Lower leg skin (tissue), 3 donors: ENCODE data around the gene SLIT3.

Experiments used
- POLR2A ChIP-seq, 2 donors: fragments of 450-650 bp; IDR thresholded peaks; one replicate each; pipeline ENCODE4 v1.6.1; 2016 to 2017; ENCODE audit warnings: antibody characterized with exemption in 2 of 2, mild to moderate bottlenecking in 1 of 2, moderate library complexity in 1 of 2
- TF ChIP-seq, protein P1 (sequence below), 3 donors: fragments of 450-650 bp; IDR thresholded peaks; one replicate each; pipeline ENCODE4 v1.5.1; 2016; ENCODE audit warnings: antibody characterized with exemption in 3 of 3, mild to moderate bottlenecking in 3 of 3, moderate library complexity in 2 of 3

- TF ChIP-seq, protein P1, sequence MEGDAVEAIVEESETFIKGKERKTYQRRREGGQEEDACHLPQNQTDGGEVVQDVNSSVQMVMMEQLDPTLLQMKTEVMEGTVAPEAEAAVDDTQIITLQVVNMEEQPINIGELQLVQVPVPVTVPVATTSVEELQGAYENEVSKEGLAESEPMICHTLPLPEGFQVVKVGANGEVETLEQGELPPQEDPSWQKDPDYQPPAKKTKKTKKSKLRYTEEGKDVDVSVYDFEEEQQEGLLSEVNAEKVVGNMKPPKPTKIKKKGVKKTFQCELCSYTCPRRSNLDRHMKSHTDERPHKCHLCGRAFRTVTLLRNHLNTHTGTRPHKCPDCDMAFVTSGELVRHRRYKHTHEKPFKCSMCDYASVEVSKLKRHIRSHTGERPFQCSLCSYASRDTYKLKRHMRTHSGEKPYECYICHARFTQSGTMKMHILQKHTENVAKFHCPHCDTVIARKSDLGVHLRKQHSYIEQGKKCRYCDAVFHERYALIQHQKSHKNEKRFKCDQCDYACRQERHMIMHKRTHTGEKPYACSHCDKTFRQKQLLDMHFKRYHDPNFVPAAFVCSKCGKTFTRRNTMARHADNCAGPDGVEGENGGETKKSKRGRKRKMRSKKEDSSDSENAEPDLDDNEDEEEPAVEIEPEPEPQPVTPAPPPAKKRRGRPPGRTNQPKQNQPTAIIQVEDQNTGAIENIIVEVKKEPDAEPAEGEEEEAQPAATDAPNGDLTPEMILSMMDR (IDR thresholded peaks at IDR 0.05) = no peak
- no peak for TF ChIP-seq POLR2A (IDR thresholded peaks at IDR 0.05)
These were observed 236.8 kb downstream of the SLIT3 start for GRCh38 chr5:169064093-169064492.
